B cell (primary cell): ENCODE results near the gene PXMP4. TPM values are rescaled to one million over a fixed set of nuclear protein-coding genes. Genes with fewer than 3 reads are reported as not detected.
A peak's percentile ranks its signal among the peaks of the same experiment; 100 is the strongest.

Experiments
- ATAC-seq: fragments of 200-7000 bp; cut with Tn5 transposase; one replicate; pipeline ENCODE4 v1.10.0; 2021; ENCODE audit warnings: low read depth, mild to moderate bottlenecking, moderate number of reproducible peaks, moderate library complexity
- CTCF ChIA-PET: fragments of 350-600 bp; sonication (Branson Sonifier 250); formaldehyde crosslinking; loops from one replicate; lab custom pipeline; 2021; ENCODE audit warnings: antibody characterized with exemption, inconsistent platforms; lab: Charles Lee
- POLR2A ChIA-PET: fragments of 350-600 bp; sonication (Branson Sonifier 250); formaldehyde crosslinking; loops from one replicate; lab custom pipeline; 2021; ENCODE audit warnings: antibody characterized with exemption; lab: Charles Lee
- DNase-seq: peaks from one replicate; pipeline ENCODE4 v3.0.0; 2013
- H2AFZ ChIP-seq: 2 replicates; pipeline ENCODE4 v1.6.1; 2012; ENCODE audit warnings: mild to moderate bottlenecking, low read depth, low read length; ENCODE audit not compliant: insufficient read depth, poor library complexity, severe bottlenecking
- H3K27ac ChIP-seq, 2 donors: 1 replicate in 1 of 2; 2 replicates in 1 of 2; pipeline ENCODE4 v1.5.1; 2012 to 2013; ENCODE audit warnings: low read length in 2 of 2, mild to moderate bottlenecking in 2 of 2, moderate library complexity in 1 of 2
- H3K27me3 ChIP-seq, 4 experiments: fragments of 200-600 bp in 1 of 4; sonication (generic) in 1 of 4; replicated peaks in 1 of 4; 1 replicate in 2 of 4; 2 replicates in 2 of 4; pipeline versions ENCODE4 v1.6.1 to v1.7.0; 2013 to 2016; ENCODE audit warnings: low read length in 3 of 4, mild to moderate bottlenecking in 2 of 4, mixed read lengths in 1 of 4, moderate library complexity in 1 of 4; ENCODE audit not compliant: insufficient read depth in 4 of 4, control insufficient read depth in 3 of 4; ENCODE audit errors: control extremely low read depth in 1 of 4
- H3K36me3 ChIP-seq, 2 experiments: replicated peaks in 1 of 2; 1 replicate in 1 of 2; 2 replicates in 1 of 2; pipeline versions ENCODE4 v1.6.1 to v1.7.1; 2013; ENCODE audit warnings: low read length in 1 of 2; ENCODE audit not compliant: insufficient read depth in 2 of 2, control insufficient read depth in 1 of 2; ENCODE audit errors: control extremely low read depth in 1 of 2, extremely low read depth in 1 of 2
- H3K4me1 ChIP-seq, 2 donors: fragments of 200-600 bp in 1 of 2; sonication (generic) in 1 of 2; 1 replicate in 1 of 2; 2 replicates in 1 of 2; pipeline versions ENCODE4 v1.5.1 to v1.6.1; 2013 to 2017; ENCODE audit warnings: low read length in 2 of 2; ENCODE audit not compliant: control insufficient read depth in 2 of 2, insufficient read depth in 2 of 2
- H3K4me2 ChIP-seq: replicated peaks from 2 replicates; pipeline ENCODE3; 2012; ENCODE audit warnings: mild to moderate bottlenecking, low read depth, low read length; ENCODE audit not compliant: poor library complexity, severe bottlenecking
- H3K4me3 ChIP-seq, 5 experiments: fragments of 200-600 bp in 1 of 5; sonication (generic) in 1 of 5; 1 replicate in 3 of 5; 2 replicates in 2 of 5; pipeline versions ENCODE4 v1.5.1 to v1.7.0; 2011 to 2016; ENCODE audit warnings: low read length in 4 of 5, mild to moderate bottlenecking in 4 of 5, low read depth in 2 of 5, control low read depth in 1 of 5, moderate library complexity in 1 of 5; ENCODE audit not compliant: insufficient read depth in 1 of 5; ENCODE audit errors: control extremely low read depth in 1 of 5, extremely low read depth in 1 of 5
- H3K79me2 ChIP-seq: fragments of 200-600 bp; sonication (generic); one replicate; pipeline ENCODE4 v1.6.0; 2016; ENCODE audit warnings: low read length; ENCODE audit not compliant: control insufficient read depth, insufficient read depth
- H3K9ac ChIP-seq: fragments of 200-600 bp; sonication (generic); 2 replicates; pipeline ENCODE4 v1.6.1; 2017; ENCODE audit warnings: mild to moderate bottlenecking, low read length, moderate library complexity
- H3K9me3 ChIP-seq, 3 donors: one replicate each; pipeline versions ENCODE4 v1.6.1 to v1.7.1; 2013; ENCODE audit warnings: low read length in 2 of 3; ENCODE audit not compliant: control insufficient read depth in 2 of 3, insufficient read depth in 1 of 3; ENCODE audit errors: control extremely low read depth in 1 of 3
- H4K20me1 ChIP-seq: 2 replicates; pipeline ENCODE4 v1.6.0; 2012; ENCODE audit warnings: mild to moderate bottlenecking, low read length; ENCODE audit not compliant: insufficient read depth, control insufficient read depth, poor library complexity, severe bottlenecking
- H3K27ac Mint-ChIP-seq: one replicate; pipeline ENCODE4 v1.8.0; 2021; ENCODE audit warnings: mixed read lengths
- H3K27me3 Mint-ChIP-seq: one replicate; pipeline ENCODE4 v1.8.0; 2021; ENCODE audit warnings: mixed read lengths
- H3K4me1 Mint-ChIP-seq: one replicate; pipeline ENCODE4 v1.8.0; 2021; ENCODE audit warnings: mixed read lengths
- H3K4me3 Mint-ChIP-seq: one replicate; pipeline ENCODE4 v1.8.0; 2021; ENCODE audit warnings: mixed read lengths
- H3K9me3 Mint-ChIP-seq: one replicate; pipeline ENCODE4 v1.8.0; 2022; ENCODE audit warnings: mixed read lengths; ENCODE audit not compliant: insufficient read depth
- CTCF ChIP-seq: fragments of 200-600 bp; IDR thresholded peaks from one replicate; pipeline ENCODE4 v1.8.0; 2022; ENCODE audit warnings: antibody characterized with exemption, mild to moderate bottlenecking
- EZH2 ChIP-seq: IDR thresholded peaks from 2 replicates; pipeline ENCODE4 v1.6.1; 2012; ENCODE audit warnings: borderline replicate concordance, low read depth, mild to moderate bottlenecking, moderate library complexity, low read length; ENCODE audit not compliant: insufficient read depth, poor library complexity, severe bottlenecking
- WGBS: methylation state at CpG from one replicate; pipeline ENCODE4 v1.1.5; 2013; ENCODE audit warnings: missing lambda C conversion rate; ENCODE audit not compliant: insufficient coverage; 5-methylcytosine and 5-hydroxymethylcytosine counted together
- intact Hi-C: fragments of 100-400 bp; cut with micrococcal nuclease; formaldehyde crosslinking; loops from one replicate; pipeline ENCODE4 v1.10.0; 2022
- polyA plus RNA-seq: library from polyadenylated mRNA; depleted of rRNA; stranded (reverse); fragments of >200 nt; gene quantifications from 2 replicates; pipeline ENCODE4 v1.2.3, GENCODE V29; 2012
- total RNA-seq, 2 donors: library from RNA; stranded (reverse); fragments of 120-200 nt in 1 of 2; gene quantifications; 1 replicate in 1 of 2; 2 replicates in 1 of 2; pipeline versions ENCODE4 v1.2.3 to v1.2.4, GENCODE V29; 2013 to 2022

The PXMP4 gene
- total and polyA plus RNA-seq, 2 donors (not counting 1 experiment from before 2014, with no cell fraction given), result 5.0 to 6.6 TPM

- Histone ChIP-seq H3K4me3 (no peak overlapping the region), H3K4me1 (peaks cover 34 to 37% of the 10 kb centered on the region in 2 donors), H3K9ac (no peak overlapping the region), H3K36me3 (no peaks in the 10 kb centered on the region), H3K4me2 (no peak overlapping the region), H3K27ac (no peak overlapping the region), H4K20me1 (no peaks in the 10 kb centered on the region), H3K79me2 (peaks cover 3% of the 10 kb centered on the region), H2AFZ (no peak overlapping the region), H3K27me3 (no peaks in the 10 kb centered on the region), H3K9me3 (no peaks in the 10 kb centered on the region)
- 96% methylated on average over 15 of the region's 15 CpGs for WGBS
- DNase-seq, result no peak
- Mint-ChIP-seq H3K4me3 (no peak overlapping the region), H3K27ac (peak overlapping the region; percentile 32), H3K9me3 (no peaks in the 10 kb centered on the region), H3K27me3 (no peaks in the 10 kb centered on the region), H3K4me1 (peaks cover 41% of the 10 kb centered on the region)
- ChIA-PET CTCF (interaction anchor here (1.7 to 2.2 kb wide), 2 partner anchors 10 to 11 kb away, joined by 5 to 29 read pairs; partner anchors contain the start of gene ACTL10), POLR2A (no interaction called here)
- intact Hi-C loops, result no loop called here
- TF ChIP-seq EZH2 (no peak), CTCF (no peak)
- no peak for ATAC-seq
These were observed 42.0 kb downstream of the PXMP4 start for GRCh38 chr20:33677991-33678702.
